HepG2 (cell line): ENCODE data around the gene BOLL. TPM values are rescaled to one million over a fixed set of nuclear protein-coding genes. Genes with fewer than 3 reads are reported as not detected.
A peak's percentile ranks its signal among the peaks of the same experiment; 100 is the strongest.

Experiments
- AFF4 ChIP-seq: sonication (generic); formaldehyde crosslinking; IDR thresholded peaks from 2 replicates; pipeline ENCODE4 v1.4.0; 2020; ENCODE audit warnings: missing genetic modification reagents
- FOXK2 ChIP-seq: fragments of 450-650 bp; IDR thresholded peaks from 2 replicates; pipeline ENCODE4 v1.6.1; 2016
- MAF1 ChIP-seq: sonication (generic); formaldehyde crosslinking; IDR thresholded peaks from 2 replicates; pipeline ENCODE4 v1.5.0; 2020; ENCODE audit warnings: missing genetic modification reagents, borderline replicate concordance
- NFYC ChIP-seq: IDR thresholded peaks from 2 replicates; pipeline ENCODE4 v1.6.1; 2016; ENCODE audit warnings: missing genetic modification reagents, missing compliant biosample characterization
- PBX2 ChIP-seq: IDR thresholded peaks from 2 replicates; pipeline ENCODE4 v1.6.1; 2016; ENCODE audit warnings: control low read depth
- PRDM15 ChIP-seq: sonication (generic); formaldehyde crosslinking; IDR thresholded peaks from 2 replicates; pipeline ENCODE4 v1.4.0; 2020; ENCODE audit warnings: missing genetic modification reagents
- PRMT3 ChIP-seq: sonication (generic); formaldehyde crosslinking; IDR thresholded peaks from 2 replicates; pipeline ENCODE4 v1.8.1; 2022; ENCODE audit warnings: low read depth, mild to moderate bottlenecking, moderate library complexity, missing genetic modification reagents, borderline replicate concordance
- RAD21 ChIP-seq: fragments of 450-650 bp; formaldehyde crosslinking; IDR thresholded peaks from 2 replicates; pipeline ENCODE4 v1.5.0; 2020; ENCODE audit warnings: mild to moderate bottlenecking
- RFXAP ChIP-seq: sonication (generic); formaldehyde crosslinking; IDR thresholded peaks from 2 replicates; pipeline ENCODE4 v1.4.0; 2020; ENCODE audit warnings: missing genetic modification reagents, borderline replicate concordance
- RNF2 ChIP-seq: fragments of 450-650 bp; conservative IDR thresholded peaks from 2 replicates; pipeline ENCODE4 v1.6.1; 2016; ENCODE audit warnings: low read depth
- SATB2 ChIP-seq: sonication (generic); formaldehyde crosslinking; IDR thresholded peaks from 2 replicates; pipeline ENCODE4 v1.5.0; 2020; ENCODE audit warnings: missing genetic modification reagents
- SIX4 ChIP-seq: sonication (generic); formaldehyde crosslinking; IDR thresholded peaks from 2 replicates; pipeline ENCODE4 v1.4.0; 2020; ENCODE audit warnings: missing genetic modification reagents
- STAT5B ChIP-seq: sonication (generic); formaldehyde crosslinking; IDR thresholded peaks from 2 replicates; pipeline ENCODE4 v1.4.0; 2020; ENCODE audit warnings: missing genetic modification reagents
- TFDP1 ChIP-seq: IDR thresholded peaks from 2 replicates; pipeline ENCODE4 v1.6.1; 2016; ENCODE audit warnings: missing compliant biosample characterization, missing genetic modification reagents, borderline replicate concordance
- ZBTB2 ChIP-seq: sonication (generic); formaldehyde crosslinking; IDR thresholded peaks from 2 replicates; pipeline ENCODE4 v1.8.0; 2022; ENCODE audit warnings: low read depth, missing genetic modification reagents
- ZFP37 ChIP-seq: sonication (generic); formaldehyde crosslinking; IDR thresholded peaks from 2 replicates; pipeline ENCODE4 v1.4.0; 2020; ENCODE audit warnings: missing genetic modification reagents, borderline replicate concordance
- ZNF841 ChIP-seq: sonication (generic); formaldehyde crosslinking; IDR thresholded peaks from 2 replicates; pipeline ENCODE4 v1.8.1; 2023; ENCODE audit warnings: missing genetic modification reagents, borderline replicate concordance
- ZSCAN12 ChIP-seq: sonication (generic); formaldehyde crosslinking; IDR thresholded peaks from 2 replicates; pipeline ENCODE4 v1.9.0; 2021; ENCODE audit warnings: mild to moderate bottlenecking, missing genetic modification reagents
- ZSCAN30 ChIP-seq: sonication (generic); formaldehyde crosslinking; IDR thresholded peaks from 2 replicates; pipeline ENCODE4 v1.5.0; 2020; ENCODE audit warnings: mild to moderate bottlenecking, missing genetic modification reagents
- polyA plus RNA-seq, 8 experiments: library from polyadenylated mRNA; depleted of rRNA in 3 of 8; stranded (reverse) in 7 of 8; unstranded in 1 of 8; fragments of >200 nt; fragmentation: Illumina TruSeq in 4 of 8; extraction: Trizol in 4 of 8; gene quantifications; 2 replicates each; pipeline versions ENCODE4 v1.2.1 to v1.2.3, GENCODE V29; 2011 to 2016; ENCODE audit warnings: low read depth in 4 of 8, missing spikeins in 1 of 8, mixed read lengths in 1 of 8; ENCODE audit not compliant: insufficient read depth in 1 of 8
- total RNA-seq, 5 experiments: library from RNA; depleted of rRNA; stranded (reverse); fragments of >200 nt; fragmentation: Illumina TruSeq; extraction: Trizol; gene quantifications; 2 replicates each; pipeline ENCODE4 v1.2.3, GENCODE V29; 2016; ENCODE audit warnings: low read depth in 1 of 5

BOLL gene
- total and polyA plus RNA-seq, 2 of the 13 experiments (the other 11 are each of a cell fraction or from before 2014, with no cell fraction given), result not detected

GRCh38 chr2:197705912-197706838, 78.9 kb downstream of the BOLL start (continued):
- TF ChIP-seq TFDP1 (no peak), SATB2 (no peak), AFF4 (no peak), RNF2 (no peak), ZNF841 (no peak), PBX2 (CRISPR knock-in tag) (no peak), ZSCAN12 (CRISPR knock-in tag) (no peak), SIX4 (CRISPR knock-in tag) (no peak), ZBTB2 (no peak), PRMT3 (CRISPR knock-in tag) (no peak), RAD21 (no peak), FOXK2 (no peak), STAT5B (CRISPR knock-in tag) (no peak), NFYC (CRISPR knock-in tag) (no peak), PRDM15 (no peak), ZSCAN30 (CRISPR knock-in tag) (no peak), MAF1 (peak; percentile 44; the same call in 1 of the 2 replicates), ZFP37 (no peak), RFXAP (CRISPR knock-in tag) (no peak)
